ENCODE results near the gene CFAP161.

Gene CFAP161

GRCh38 chr15:81160312-81161159, 26.5 kb downstream of the CFAP161 start:
- no peak for DNase-seq

- no peak for DNase-seq
These were observed 27.1 kb downstream of the CFAP161 start for GRCh38 chr15:81161160-81161673.

- DNase-seq = no peak
These were observed 27.8 kb downstream of the CFAP161 start for GRCh38 chr15:81161851-81162250.

GRCh38 chr15:81163961-81164800, 30.1 kb downstream of the CFAP161 start:
- DNase-seq = no peak

- DNase-seq = no peak
These were observed 31.5 kb downstream of the CFAP161 start for GRCh38 chr15:81165535-81165934.

- DNase-seq = no peak
These were observed 32.7 kb downstream of the CFAP161 start for GRCh38 chr15:81166636-81167305.

GRCh38 chr15:81168131-81168526, 34.1 kb downstream of the CFAP161 start:
- no peak for DNase-seq

GRCh38 chr15:81168644-81169043, 34.6 kb downstream of the CFAP161 start:
- DNase-seq = no peak

- no peak for DNase-seq
These were observed 36.4 kb downstream of the CFAP161 start for GRCh38 chr15:81170511-81170910.

GRCh38 chr15:81171286-81171685, 37.2 kb downstream of the CFAP161 start:
- no peak for DNase-seq

- no peak for DNase-seq
These were observed 40.2 kb downstream of the CFAP161 start for GRCh38 chr15:81174125-81174791.

- no peak for DNase-seq
These were observed 40.8 kb downstream of the CFAP161 start for GRCh38 chr15:81174792-81175327.

GRCh38 chr15:81175496-81175895, 41.4 kb downstream of the CFAP161 start:
- no peak for DNase-seq

GRCh38 chr15:81176291-81176893, 42.3 kb downstream of the CFAP161 start:
- DNase-seq = no peak

- DNase-seq = no peak
These were observed 44.3 kb downstream of the CFAP161 start for GRCh38 chr15:81178365-81178764.

GRCh38 chr15:81181220-81181619, 47.1 kb downstream of the CFAP161 start:
- DNase-seq = no peak

GRCh38 chr15:81182031-81182755, 48.1 kb downstream of the CFAP161 start:
- DNase-seq = no peak

GRCh38 chr15:81182756-81183438, 48.8 kb downstream of the CFAP161 start:
- no peak for DNase-seq

GRCh38 chr15:81183439-81183775, 49.3 kb downstream of the CFAP161 start:
- no peak for DNase-seq

GRCh38 chr15:81184188-81184587, 50.1 kb downstream of the CFAP161 start:
- DNase-seq = no peak

All from activated CD4-positive, CD25-positive, alpha-beta regulatory T cell treated with anti-CD3 and anti-CD28 coated beads, Interleukin-2, amount 50 U/mL, for 72 hours (primary cell).